ENCODE measurements around the gene UPP2.

DNA sequence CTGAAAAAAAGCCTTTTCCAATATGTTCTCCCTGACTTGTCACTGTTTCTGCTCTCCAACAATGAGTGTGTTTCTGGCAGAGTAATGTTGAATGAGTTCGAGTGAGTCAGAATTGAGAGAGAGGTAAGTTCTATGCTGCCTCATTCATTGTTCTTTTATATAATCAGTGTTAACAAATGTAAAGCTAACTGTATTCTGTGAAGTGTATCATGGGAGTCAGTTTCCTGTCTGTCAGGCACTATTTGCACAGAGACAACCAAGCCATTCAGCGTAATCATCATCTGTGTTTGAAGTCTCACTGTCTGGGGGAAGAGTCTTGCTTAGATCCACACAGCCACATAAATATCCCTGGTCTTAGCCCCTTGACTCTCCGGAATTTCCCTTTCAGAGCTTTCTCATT is 22.0 kb upstream of the UPP2 start:
- TF ChIP-seq, protein P1, sequence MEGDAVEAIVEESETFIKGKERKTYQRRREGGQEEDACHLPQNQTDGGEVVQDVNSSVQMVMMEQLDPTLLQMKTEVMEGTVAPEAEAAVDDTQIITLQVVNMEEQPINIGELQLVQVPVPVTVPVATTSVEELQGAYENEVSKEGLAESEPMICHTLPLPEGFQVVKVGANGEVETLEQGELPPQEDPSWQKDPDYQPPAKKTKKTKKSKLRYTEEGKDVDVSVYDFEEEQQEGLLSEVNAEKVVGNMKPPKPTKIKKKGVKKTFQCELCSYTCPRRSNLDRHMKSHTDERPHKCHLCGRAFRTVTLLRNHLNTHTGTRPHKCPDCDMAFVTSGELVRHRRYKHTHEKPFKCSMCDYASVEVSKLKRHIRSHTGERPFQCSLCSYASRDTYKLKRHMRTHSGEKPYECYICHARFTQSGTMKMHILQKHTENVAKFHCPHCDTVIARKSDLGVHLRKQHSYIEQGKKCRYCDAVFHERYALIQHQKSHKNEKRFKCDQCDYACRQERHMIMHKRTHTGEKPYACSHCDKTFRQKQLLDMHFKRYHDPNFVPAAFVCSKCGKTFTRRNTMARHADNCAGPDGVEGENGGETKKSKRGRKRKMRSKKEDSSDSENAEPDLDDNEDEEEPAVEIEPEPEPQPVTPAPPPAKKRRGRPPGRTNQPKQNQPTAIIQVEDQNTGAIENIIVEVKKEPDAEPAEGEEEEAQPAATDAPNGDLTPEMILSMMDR (IDR thresholded peaks at IDR 0.05): no peak
- TF ChIP-seq EP300 (IDR thresholded peaks at IDR 0.05): no peak

Measured in tibial nerve (tissue), 4 donors.